HG02885 (cell line): ENCODE results near the gene GABRR1.
"Not testable (repeated sequence)": the region's sequence is repeated elsewhere in the genome, so short reads cannot be mapped to it uniquely, and the experiment has no call there.

Experiments used
- ATAC-seq: cut with Tn5 transposase; IDR thresholded peaks from one replicate; pipeline ENCODE4 v1.9.1; 2021; ENCODE audit warnings: mild to moderate bottlenecking; ENCODE audit not compliant: unreplicated experiment, poor library complexity

GABRR1 gene

DNA sequence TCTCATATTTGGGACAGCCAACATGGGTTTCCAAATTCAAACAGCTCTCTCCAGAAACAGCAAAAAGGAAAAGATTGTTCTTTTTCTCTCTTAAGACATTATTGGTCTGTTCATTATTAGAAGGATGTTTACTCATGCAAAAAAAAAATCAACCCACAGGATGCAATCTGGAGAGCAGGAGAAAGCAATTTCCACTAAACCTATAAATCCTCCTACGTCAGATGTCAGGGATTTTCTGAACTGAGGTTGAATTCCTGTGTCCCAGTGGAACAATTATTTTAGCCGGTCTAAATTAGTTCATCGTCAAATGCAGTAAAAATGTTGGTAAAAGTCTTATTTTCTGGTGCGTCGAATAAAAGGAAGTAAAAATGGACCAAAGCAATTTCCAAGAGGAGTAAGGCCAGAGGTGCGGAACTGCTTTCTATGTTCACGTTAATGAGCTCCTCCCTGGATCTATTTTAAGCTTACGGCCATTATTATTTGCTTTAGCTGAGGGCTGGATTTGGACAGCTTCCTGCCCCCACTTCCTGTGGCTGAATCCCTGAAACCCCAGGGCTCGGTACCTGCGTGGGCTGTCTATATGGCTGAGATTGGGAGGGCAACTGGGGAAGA lies at the start of gene GABRR1:
Gene GABRR1, minus strand, starts transcription at position 60 of the 612 bp plus-strand sequence. Its CDS starts 36 bp downstream, at position 24.
- ATAC-seq = no peak

DNA sequence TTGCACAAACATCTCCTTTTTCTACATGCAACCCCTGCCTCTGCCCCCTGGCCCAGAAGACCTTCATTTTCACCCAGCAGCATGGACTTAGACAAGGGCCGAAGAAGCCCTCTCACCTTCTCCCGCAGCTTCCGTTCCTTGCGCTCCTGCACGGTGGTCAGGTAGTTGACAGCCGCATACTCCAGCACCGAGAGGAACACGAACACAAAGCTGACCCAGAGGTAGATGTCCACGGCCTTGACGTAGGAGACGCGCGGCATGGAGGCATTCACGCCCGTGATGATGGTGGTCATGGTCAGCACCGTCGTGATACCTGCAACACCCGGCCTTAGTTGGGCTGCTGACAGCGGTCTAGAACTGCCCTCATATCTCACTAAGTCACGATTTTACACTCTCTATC lies 47.1 kb upstream of the GABRR1 start:
- ATAC-seq = no peak

DNA sequence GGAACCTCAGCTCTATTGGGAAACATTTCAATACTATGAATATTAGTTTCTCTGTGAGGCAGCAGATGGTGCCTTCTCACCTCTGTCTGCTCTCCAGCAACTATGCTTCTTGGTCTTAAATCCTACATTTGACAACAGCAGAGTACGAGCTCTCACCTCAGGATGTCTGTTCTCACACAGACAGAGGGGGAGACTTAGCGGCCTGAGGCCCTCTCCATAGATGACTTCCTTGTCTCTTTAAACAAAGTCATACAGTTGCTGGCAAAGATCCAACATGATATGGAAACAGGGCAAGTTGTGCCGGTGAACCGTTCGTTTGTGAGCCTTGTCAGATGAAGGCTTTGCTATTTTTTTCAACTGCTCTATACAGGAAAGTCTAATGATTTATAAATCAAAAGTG lies 43.7 kb upstream of the GABRR1 start:
- ATAC-seq = no peak

DNA sequence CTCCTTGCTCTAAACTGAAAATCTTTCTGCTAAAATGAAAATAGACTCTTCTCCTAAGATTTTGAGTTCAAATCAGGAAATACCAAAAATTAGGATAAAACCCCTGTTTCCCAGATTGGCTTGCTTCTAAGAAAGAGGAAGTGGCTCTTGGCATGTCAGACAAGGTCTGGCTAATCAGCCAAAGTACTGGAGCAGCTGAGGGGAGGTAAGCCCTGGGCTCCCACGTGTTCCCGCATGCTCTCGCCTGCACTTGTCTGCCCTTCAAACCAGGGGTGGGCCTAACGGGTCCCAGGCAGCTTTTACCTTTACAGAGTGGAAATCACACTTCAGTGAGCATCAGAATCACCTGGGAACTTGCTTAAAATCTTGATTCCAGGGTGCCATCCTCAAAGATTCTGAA lies 43.2 kb upstream of the GABRR1 start:
- ATAC-seq = peak; percentile 43

DNA sequence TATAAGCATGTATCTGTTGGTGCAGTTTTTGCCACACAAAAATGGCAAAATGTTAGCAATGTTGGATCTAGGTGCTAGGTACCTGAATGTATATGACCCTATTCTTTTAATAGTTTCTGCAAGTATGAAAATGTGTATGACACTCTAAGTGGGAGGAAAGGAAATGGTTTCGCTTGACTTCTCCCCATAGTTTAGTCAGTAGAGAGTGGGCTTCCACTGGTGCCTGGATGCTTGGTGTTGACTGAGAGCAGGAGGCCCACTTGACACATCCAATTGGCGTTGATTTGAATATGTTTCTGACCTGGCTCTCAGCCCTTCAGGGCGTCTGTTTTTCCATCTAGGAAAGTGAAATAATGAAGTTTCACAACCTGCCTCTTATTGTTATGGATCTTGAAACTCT lies 41.8 kb upstream of the GABRR1 start:
- ATAC-seq = peak; percentile 79

DNA sequence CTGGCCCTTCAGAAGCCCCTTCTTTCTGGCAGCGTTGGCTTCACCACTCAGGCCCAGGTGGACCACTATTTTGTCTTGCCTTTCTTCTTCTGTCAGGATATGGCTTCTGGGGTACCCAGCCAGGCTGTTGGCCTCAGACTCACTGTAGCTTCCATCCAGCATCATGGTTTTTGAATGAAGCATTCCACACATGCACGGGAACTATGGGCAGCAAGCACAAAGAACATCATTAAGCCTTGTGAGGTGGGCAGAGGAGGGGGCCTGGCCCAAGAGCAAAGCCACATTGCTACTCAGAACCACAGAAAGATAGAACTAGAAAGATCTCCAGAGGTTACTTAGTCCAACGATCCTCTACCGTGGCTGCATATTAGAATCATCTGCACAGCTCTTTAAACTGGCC lies 40.6 kb upstream of the GABRR1 start:
- no peak for ATAC-seq

DNA sequence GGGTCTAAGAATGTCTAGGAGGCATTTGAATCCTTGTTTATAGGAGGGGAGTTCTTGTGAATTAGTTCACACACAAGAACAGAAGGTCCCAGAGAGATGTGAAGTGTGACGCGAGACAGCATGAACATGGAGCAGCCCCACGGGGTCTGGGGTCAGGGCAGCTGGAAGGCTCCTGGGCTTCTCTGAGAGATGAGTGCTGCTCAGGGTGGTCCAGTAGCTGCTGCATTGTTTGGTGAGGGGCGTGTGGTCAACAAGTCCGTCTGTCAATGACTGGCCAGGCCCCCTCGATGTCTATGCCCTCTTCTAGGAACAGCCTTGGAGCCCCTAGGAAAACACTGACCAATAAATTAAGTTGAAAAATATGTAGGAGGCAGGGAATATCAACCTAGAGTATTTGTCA lies 40.2 kb upstream of the GABRR1 start:
- no peak for ATAC-seq

DNA sequence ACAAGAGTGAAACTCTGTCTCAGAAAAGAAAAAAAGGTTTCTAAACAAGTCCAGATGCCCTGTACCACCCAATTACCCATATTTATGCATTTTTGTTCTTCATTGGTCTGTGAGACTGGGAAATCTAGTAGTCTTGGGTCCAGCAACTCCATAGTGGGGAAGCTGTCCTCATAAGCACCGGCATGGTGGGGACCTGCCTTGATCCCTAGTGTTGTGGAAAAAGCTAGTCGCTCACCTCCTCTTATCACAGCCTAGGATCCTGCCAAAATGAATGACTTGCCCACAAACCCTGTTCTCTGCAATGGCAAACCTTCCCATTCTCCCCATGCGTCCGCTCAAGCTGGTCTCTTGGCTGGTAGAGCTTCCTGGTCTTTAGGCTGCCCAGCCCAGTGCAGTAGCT lies 38.3 kb upstream of the GABRR1 start:
- no peak for ATAC-seq

DNA sequence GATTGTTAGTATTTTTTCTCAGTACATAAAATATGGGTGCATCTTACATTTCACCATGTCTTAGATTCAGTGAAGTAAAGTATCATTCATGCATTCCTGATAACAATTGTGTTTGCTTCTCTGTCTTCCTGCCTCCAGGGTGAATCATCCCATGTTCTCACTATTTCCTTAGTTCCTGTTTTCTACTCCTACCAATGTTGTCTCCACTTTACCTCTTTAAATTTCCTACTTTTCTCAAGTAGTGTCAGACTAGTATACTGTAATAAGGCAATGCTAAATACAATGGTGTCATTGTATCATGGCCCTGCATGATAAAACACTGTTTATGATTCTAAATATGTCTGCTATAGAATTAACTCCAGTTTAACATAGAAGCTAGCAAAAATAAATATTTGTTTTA lies 37.4 kb upstream of the GABRR1 start:
- no peak for ATAC-seq

DNA sequence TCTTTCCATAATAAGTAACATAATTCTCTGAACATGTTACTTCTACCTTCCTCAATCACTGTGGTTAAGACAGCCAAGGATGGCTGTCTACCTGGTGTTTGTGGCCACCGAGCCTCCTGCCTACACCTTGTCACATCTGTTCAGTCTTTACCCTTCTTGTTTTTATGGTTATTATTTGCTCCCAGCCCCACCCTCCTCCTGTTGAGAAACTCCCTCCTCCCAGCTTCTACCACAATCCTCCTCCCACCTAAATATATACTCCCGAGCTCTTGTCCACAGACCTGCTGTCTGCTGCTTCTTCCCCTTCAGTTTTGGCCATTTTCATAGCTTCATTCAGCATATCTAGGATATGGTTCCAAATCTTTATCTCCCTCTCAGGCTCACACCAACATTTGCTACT lies 35.7 kb upstream of the GABRR1 start:
- ATAC-seq = no peak

DNA sequence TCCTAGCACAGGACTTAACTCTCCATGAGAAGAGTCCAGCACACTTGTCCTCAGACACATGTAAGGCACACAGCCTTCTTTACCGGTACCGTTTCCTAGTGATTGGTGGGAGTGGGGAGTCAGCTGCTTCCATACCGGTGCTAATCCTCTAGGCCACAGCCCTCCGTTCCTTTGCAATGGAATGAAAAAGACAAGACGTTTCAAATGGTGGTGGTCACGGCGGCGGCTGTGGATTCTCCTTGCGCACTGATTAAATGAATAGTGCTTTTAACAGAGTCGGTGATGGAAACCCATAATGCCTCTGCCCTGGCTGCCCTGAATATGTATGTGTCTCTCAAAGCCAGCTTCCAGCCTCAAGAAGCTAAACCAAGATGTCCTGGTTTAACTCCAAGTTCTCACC lies 34.8 kb upstream of the GABRR1 start:
- ATAC-seq = no peak

DNA sequence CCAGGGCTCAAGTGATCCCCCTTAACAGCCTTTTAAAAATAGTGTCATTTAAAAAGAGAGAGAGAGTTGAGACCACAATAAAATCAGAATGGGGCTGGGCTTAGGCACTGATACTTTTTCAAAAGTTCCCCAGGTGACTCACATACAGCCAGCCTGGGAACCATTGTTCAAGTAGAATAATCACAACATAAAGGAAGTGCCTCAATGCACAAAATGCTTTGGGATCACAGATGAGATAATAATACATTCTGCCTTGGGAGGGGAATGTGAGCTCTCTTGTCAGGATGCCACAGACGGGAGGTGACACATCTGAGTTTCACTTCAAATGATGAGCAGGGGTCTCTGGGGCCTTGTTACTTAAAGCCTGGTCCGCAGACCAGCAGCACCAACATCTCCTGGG lies 34.0 kb upstream of the GABRR1 start:
- ATAC-seq = no peak

DNA sequence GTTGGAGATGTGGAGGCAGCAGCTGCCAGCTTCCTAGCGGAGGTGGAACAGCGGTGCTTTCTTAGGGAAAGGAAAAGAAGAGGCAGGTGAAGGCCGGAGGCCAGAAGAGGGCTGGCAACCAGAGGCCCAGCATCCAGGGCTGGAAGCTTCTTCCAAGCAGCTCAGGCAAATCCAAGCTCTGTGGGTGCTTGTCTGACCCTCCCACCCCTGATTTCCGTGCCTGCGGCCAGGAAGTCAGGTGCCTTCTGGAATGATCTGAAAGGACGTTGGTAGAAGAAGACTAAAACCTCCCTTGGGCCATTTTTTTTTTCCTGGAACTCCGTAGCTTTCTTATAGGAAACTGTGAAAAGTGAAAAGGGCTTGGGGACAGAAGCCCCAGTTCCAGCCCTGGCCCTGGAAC lies 33.1 kb upstream of the GABRR1 start:
- no peak for ATAC-seq

DNA sequence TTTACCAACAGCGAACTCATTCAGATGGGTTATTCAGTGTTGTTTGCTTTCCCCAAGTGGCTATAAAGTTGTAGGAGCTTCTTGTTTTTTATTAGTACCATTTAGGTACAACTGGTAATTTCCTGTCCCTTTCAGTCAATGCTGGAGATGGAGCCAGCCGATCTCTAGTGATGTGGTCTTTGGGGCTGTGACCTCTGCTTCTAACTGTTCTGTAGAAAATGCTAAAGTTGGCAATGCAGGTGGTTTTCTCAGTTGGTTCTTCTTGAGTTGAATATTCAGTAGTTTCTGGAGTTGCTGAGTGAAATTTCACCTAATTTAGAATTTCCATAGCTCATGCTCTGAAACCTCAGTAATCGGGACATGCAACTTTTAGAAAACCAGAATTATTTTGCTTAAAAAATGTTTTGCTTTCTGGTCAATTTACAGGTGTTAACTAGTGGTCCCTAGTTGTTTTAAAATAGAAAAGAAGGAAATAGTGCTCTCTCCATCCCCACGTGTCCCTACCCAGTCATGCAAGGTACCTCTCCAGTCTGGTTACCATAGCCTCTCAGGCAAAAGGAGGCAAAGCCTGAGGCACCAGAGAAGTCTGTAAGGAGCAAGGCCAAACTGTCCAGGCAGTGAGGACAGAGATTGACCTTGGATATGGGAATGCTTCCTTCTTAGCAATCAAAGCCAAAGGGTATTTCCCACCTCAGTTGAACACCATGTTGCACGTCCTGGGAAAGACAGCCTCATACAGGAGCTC lies 27.3 kb upstream of the GABRR1 start:
- ATAC-seq = peak; percentile 67

DNA sequence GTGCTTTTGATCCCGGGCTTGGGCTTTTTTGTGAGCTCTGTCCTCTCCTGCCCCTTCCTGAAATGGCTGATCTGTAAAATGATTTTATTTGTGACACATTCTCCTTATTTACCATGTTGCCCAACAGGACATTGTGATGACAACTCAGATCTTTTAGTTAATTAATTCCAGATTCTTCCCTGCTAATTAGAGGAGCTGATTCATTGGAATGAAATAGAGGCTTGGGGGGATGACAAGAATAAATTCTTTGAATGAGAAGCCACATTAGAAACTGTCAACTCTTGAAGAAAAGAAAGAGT lies 26.1 kb upstream of the GABRR1 start:
- ATAC-seq = no peak

DNA sequence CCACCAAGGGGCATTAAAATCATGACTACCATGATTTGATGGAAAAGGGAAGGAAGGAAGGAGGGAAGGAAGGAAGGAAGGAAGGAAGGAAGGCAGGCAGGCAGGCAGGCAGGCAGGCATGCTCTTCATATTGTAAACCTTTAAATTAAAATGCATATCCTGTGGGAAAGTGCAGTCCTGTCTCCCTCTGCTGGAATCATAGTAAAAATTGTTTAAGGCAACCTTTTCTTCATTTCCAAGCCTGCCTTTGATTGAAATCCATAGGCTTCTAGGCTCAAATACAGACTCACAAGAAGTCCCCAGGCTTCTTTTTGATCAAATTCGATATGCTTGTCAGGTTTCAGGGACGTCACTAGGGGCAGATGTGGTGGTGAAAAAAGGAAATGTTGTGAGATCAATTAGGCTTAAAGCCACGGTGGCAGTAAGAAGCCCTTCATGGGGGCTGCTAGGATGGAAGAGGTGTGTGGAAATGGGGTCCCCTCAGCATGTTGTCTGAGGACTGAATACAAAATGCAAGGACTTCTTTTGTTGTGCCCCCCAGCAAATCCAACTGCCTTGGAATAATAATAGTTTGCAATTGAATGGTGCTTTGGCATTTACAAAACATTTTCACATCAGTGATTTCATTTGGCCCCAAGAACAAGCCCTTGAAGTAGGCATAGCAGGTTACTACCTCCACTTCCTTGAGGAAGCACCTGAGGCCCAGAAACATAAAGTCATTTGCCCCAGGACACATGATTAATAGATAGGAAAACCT lies 25.6 kb upstream of the GABRR1 start:
- ATAC-seq = no peak

DNA sequence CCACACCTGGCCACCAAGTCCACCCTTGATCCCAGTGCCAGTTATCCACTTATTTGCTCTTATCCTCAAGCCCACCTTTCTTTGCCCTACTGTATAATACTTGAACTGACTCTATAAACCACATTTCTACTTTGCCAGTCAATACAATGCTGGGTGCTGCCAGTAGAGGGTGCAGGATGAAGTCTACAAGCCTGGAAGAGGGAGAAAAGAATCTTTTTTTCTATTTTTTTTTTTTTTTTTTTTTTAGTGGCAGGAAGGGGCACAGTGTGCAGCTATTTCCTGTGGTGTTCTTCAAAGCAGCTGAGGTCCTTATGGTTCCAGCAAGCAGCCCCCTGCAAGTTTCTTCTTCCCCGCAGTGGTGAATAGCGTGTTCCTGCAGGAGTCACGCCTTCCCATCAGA lies 22.2 kb upstream of the GABRR1 start:
- ATAC-seq = no peak

DNA sequence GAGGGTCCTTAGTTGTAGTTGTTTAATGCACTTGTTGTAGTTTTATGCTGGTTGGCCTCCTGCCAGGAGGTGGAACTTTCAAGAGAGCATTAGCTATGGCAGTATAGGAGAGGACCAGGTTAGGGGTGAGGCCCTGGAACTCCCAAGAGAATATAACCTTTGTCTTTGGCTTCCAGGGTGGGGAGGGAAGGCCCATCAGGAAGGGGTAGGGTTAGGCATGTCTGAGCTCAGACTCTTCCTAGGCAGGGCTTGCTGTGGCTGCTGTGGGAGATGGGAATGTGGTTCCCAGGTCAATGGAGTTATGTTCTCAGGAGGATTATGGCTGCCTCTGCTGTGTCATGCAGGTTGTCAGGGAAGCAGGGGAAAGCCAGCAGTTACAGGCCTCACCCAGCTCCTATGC lies 20.0 kb upstream of the GABRR1 start:
- no peak for ATAC-seq

DNA sequence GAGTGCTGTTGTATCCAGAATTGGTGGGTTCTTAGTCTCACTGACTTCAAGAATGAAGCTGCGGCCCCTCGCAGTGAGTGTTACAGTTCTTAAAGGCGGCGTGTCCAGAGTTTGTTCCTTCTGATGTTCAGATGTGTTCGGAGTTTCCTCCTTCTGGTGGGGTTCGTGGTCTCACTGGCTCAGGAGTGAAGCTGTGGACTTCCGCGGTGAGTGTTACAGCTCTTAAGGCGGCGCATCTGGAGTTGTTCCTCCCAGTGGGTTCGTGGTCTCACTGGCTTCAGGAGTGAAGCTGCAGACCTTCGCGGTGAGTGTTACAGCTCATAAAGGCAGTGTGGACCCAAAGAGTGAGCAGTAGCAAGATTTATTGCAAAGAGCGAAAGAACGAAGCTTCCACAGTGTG lies 16.4 kb upstream of the GABRR1 start:
- ATAC-seq = not testable (repeated sequence)

DNA sequence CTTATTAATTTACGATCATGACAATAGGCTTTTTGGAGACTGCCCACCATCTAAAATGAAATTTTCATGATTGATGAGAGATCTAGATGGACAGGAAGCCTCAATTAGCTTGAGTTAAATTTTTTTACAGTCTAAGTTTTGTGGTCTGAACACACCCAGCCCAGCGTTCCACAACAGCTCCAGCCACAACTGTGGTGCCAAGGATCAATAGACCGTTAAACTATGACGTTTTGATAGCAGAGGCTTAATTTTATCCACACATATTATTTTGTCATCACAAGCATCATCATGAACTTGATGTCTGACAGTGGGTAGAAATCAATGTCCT lies 5.5 kb upstream of the GABRR1 start:
- ATAC-seq = no peak

DNA sequence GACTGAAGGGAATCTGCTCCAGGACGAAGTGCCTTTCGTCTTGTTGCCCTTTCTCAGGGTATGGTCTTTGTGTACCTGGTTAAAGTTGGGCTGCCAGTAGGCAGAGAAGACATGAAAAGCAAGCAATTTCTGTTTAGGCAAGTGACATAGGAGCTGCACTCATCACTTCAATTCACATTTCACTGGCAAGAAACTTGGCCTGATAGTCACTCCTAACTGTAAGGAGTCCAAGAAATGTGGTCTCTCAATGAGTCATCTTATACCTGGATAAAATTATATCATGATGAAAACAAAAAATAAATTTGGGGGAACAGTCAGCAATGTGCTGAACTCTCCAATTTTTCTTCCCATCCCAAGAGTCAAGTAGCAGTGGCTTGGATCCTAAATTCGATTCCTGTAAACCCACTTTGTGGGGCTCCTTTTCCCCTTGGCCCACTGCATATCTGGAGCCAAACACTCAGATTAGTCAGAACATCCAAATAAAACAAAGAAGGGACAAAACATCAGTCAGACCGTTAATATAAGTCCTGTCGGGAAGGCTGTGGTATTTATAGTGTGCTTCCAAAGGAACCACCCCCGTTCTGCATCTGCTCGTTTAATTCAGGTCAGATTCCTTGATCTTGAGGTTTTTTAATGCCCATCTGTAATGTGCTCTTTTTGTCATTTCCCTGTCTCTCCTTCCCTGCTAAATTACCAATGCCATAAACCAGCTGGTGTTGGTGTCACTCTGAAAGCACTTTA lies 5.0 kb upstream of the GABRR1 start:
- ATAC-seq = no peak
